Stimulated activated CD8-positive, alpha-beta memory T cell treated with anti-CD3 and anti-CD28 coated beads, Interleukin-15, amount 100 ng/mL, for 1 hour (primary cell): Measurements from ENCODE around the gene SCN8A.
A peak's percentile ranks its signal among the peaks of the same experiment; 100 is the strongest.

Experiments used
- DNase-seq: peaks from one replicate; pipeline ENCODE4 v3.0.0-alpha.2; 2020; ENCODE audit warnings: low read depth

The SCN8A gene

GRCh38 chr12:51717326-51717925 lies 126.4 kb downstream of the SCN8A start:
- no peak for DNase-seq

- DNase-seq, result peak; percentile 6
Observed at GRCh38 chr12:51721282-51721940, 130.4 kb downstream of the SCN8A start.

- DNase-seq, result no peak
Observed at GRCh38 chr12:51722431-51722830, 131.4 kb downstream of the SCN8A start.

DNA sequence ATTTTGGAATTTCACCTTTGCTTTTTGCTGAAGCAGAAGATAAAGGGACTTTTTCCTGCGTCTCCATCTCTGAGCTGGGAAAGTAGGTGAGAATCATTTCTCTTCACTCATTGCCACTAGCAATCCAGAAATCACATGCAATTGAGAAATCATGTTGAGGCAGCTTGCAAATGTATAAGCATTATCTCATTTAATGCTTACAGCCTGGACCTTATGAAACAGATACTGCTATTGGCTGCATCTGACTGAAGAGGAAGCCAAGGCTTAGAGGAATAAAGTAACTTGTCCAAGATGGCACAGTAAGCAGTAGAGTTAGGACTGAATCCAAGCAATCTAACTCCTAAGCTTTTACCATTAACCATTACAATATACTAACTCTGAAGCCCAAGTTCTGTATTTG lies 135.1 kb downstream of the SCN8A start:
- DNase-seq, result no peak

DNA sequence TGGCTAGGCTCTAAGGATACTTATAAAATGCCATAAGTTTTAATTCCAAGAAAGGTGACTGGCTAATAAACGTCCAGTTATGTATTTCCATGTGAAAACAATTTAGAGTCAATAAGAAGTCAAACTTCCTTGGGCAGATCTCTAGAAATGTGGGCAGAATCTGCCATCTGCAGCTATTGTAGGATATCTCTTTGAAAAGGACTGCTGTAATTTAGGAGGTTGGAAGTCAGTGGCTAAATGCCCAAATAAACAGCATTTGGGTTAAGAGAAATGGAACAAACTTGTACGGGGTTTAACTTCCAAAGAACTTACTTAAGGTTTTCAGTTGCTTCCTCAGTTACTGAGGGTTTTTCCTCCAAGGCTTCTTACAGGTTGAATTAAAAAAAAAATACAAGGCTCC lies 135.9 kb downstream of the SCN8A start:
- DNase-seq, result no peak

DNA sequence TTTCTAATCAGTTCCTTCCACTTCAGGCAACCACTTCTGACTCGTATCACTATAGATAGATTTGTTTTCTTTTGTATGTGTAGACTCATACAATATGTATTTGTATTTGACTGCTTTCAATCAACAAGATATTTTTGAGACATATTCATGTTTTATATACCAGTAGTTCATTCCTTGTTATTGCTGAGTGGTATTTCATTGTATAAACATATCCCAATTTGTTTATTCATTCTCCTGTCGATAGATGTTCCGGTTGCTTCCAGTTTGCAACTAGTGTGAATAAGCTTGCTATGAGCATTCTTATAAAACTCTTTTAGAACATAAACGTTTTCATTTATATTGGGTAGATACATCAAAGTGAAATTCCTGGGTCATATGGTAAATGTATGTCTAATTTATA lies 138.3 kb downstream of the SCN8A start:
- DNase-seq, result no peak

- no peak for DNase-seq
Observed at GRCh38 chr12:51730745-51731144, 139.7 kb downstream of the SCN8A start.

- DNase-seq, result no peak
Observed at GRCh38 chr12:51740536-51740935, 149.5 kb downstream of the SCN8A start.

DNA sequence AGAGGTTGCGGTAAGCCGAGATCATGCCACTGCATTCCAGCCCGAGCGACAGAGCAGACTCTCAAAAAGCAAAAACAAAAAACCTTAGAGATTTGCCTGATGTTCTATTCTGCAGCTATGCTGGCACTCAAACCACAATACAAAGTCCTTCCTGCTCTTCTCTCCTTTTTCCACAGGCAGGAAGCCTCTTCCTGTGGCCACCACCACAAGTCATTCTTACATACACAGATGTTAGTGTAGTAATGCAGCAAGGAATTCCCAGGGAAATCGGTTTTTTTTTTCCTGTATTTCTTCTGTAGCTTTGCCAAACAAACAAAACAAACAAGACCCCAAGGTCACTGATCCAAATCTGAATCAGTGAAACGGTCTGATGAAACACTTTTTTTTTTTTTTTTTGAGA lies 153.2 kb downstream of the SCN8A start:
- no peak for DNase-seq

DNA sequence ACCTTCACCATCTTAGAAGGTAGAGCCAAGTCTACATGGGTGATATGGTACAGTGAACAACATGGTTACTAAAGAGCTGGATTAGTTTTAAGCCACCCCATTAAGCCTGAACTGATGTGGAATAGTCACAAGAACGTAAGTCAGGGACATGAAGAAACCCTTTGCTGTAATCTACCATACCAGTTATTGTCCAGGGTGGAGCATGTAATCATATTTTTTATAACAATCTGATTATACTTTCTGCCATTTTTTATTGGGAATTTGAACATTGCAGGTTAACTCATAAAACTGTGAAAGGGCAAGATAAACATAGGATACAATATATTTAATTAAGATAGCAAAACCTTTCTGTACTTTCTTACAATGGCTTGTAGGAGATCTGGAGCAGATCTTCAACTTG lies 153.9 kb downstream of the SCN8A start:
- DNase-seq, result no peak

DNA sequence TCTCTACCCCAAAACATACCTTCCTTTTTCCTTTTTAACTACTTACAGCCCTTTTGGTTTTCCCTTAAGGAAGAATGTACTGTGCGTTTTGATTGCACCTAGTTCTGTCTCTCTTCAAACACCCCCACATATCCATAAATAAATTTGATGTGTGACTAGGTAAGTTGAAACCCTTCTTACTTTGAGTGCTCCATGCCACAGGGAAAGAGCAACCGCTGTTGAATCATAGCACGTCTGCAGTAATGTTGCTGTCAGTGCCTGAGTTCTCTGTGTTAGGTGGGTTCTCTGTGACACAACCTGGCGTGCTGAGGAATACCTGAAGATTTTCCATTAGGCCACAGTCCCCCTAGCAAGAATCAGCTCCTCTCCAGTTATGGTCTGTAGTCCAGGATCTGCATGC lies 155.4 kb downstream of the SCN8A start:
- DNase-seq, result no peak

GRCh38 chr12:51748235-51748634 lies 157.2 kb downstream of the SCN8A start:
- DNase-seq, result no peak

- DNase-seq, result no peak
Observed at GRCh38 chr12:51749206-51749985, 158.4 kb downstream of the SCN8A start.

GRCh38 chr12:51749986-51750317 lies 158.9 kb downstream of the SCN8A start:
- DNase-seq, result no peak

GRCh38 chr12:51751661-51752060 lies 160.6 kb downstream of the SCN8A start:
- no peak for DNase-seq

GRCh38 chr12:51752234-51752889 lies 161.3 kb downstream of the SCN8A start:
- DNase-seq, result no peak

- no peak for DNase-seq
Observed at GRCh38 chr12:51753980-51754675, 163.1 kb downstream of the SCN8A start.

- DNase-seq, result no peak
Observed at GRCh38 chr12:51755251-51755650, 164.2 kb downstream of the SCN8A start.

- DNase-seq, result no peak
Observed at GRCh38 chr12:51759175-51759574, 168.1 kb downstream of the SCN8A start.

DNA sequence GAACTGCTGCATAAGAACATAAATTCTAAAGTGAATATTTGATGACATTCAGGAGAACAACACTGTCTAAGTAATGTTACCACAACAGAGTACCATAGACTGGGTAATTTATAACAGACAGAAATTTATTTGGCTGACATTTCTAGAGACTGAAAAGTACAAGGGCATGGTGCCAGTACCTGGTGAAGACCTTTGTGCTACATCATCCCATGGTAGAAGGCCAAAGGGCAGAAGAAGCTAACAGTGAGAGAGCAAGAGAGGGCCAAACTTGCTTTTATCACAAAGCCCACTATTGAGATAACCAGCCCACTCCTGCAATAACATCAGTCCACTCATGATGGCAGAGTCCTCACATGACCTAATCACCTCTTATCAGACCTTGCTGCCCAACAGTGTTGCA lies 168.7 kb downstream of the SCN8A start:
- DNase-seq, result no peak

- no peak for DNase-seq
Observed at GRCh38 chr12:51760231-51760630, 169.2 kb downstream of the SCN8A start.

GRCh38 chr12:51763743-51764142 lies 172.7 kb downstream of the SCN8A start:
- no peak for DNase-seq
